DND-41 (cell line): ENCODE data around the gene GALNTL6.

ENCODE experiments used
- ATAC-seq: fragments of 200-7000 bp; cut with Tn5 transposase; 3 replicates; pipeline ENCODE4 v1.9.1; 2021; ENCODE audit warnings: low read depth; ENCODE audit not compliant: insufficient read depth
- DNase-seq: peaks from one replicate; pipeline ENCODE4 v3.0.0-alpha.2; 2020
- H2AFZ ChIP-seq: 2 replicates; pipeline ENCODE4 v1.6.0; 2012; ENCODE audit warnings: low read depth, low read length
- H3K27ac ChIP-seq: 2 replicates; pipeline ENCODE4 v1.5.1; 2012; ENCODE audit warnings: low read length, inconsistent platforms
- H3K27me3 ChIP-seq: fragments of 200-600 bp; sonication (generic); 2 replicates; pipeline ENCODE4 v1.6.0; 2012; ENCODE audit warnings: low read length, mild to moderate bottlenecking, inconsistent platforms; ENCODE audit not compliant: insufficient read depth, poor library complexity
- H3K36me3 ChIP-seq: 2 replicates; pipeline ENCODE4 v1.5.1; 2012; ENCODE audit warnings: low read length, inconsistent platforms; ENCODE audit not compliant: insufficient read depth
- H3K4me1 ChIP-seq: 2 replicates; pipeline ENCODE4 v1.5.1; 2012; ENCODE audit warnings: mild to moderate bottlenecking, low read length; ENCODE audit not compliant: insufficient read depth
- H3K4me2 ChIP-seq: 2 replicates; pipeline ENCODE4 v1.6.0; 2012; ENCODE audit warnings: mild to moderate bottlenecking, moderate library complexity, low read length, inconsistent platforms; ENCODE audit not compliant: insufficient read depth
- H3K4me3 ChIP-seq, 2 experiments: fragments of 200-600 bp in 1 of 2; shearing (Covaris generic) in 1 of 2; 2 replicates each; pipeline ENCODE4 v1.5.1; 2012 to 2016; ENCODE audit warnings: inconsistent platforms in 2 of 2, low read length in 2 of 2, mild to moderate bottlenecking in 2 of 2, low read depth in 1 of 2, moderate library complexity in 1 of 2
- H3K79me2 ChIP-seq: 2 replicates; pipeline ENCODE4 v1.6.0; 2012; ENCODE audit warnings: low read length, inconsistent platforms; ENCODE audit not compliant: insufficient read depth
- H3K9ac ChIP-seq: 2 replicates; pipeline ENCODE4 v1.6.0; 2012; ENCODE audit warnings: low read depth, mild to moderate bottlenecking, inconsistent platforms, low read length, moderate library complexity
- H3K9me3 ChIP-seq: 2 replicates; pipeline ENCODE4 v1.5.1; 2012; ENCODE audit warnings: low read length, moderate library complexity, mild to moderate bottlenecking, inconsistent platforms; ENCODE audit not compliant: insufficient read depth, severe bottlenecking
- H4K20me1 ChIP-seq: 2 replicates; pipeline ENCODE4 v1.6.0; 2012; ENCODE audit warnings: low read length; ENCODE audit not compliant: insufficient read depth
- EZH2 ChIP-seq: IDR thresholded peaks from 3 replicates; pipeline ENCODE4 v1.6.1; 2012; ENCODE audit warnings: borderline replicate concordance, low read depth, mild to moderate bottlenecking, moderate library complexity, low read length, inconsistent platforms; ENCODE audit not compliant: severe bottlenecking
- TF ChIP-seq, protein P1 (sequence below): IDR thresholded peaks from 2 replicates; pipeline ENCODE4 v1.5.1; 2012; ENCODE audit warnings: borderline replicate concordance, low read length, moderate library complexity, mild to moderate bottlenecking; ENCODE audit not compliant: poor library complexity, severe bottlenecking; ENCODE audit errors: extremely low read depth

GALNTL6 gene

DNA sequence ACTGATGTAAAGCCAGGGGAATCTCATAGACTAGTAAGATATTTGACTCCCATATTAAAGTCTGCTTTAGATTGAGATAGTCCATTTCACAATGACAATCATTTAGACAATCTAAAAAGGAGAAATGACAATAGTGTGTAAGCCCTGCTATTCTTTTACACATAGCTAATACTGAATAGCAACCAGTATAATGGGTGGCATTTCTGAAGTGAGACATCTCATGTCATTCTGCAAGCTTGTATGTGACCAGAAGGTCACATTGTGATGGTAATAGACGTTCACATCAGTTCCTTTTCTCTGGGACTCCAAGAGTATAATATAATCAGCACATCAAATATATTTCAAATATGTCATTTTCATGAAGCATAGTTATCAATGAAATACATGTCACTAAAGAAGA lies 440.2 kb downstream of the GALNTL6 start:
- no peak overlapping the region for H2AFZ ChIP-seq
- H3K79me2 ChIP-seq: no peaks in the 10 kb centered on the region
- DNase-seq (no peak), ATAC-seq (no peak)
- no peaks in the 10 kb centered on the region for H3K4me1 ChIP-seq
- TF ChIP-seq, protein P1, sequence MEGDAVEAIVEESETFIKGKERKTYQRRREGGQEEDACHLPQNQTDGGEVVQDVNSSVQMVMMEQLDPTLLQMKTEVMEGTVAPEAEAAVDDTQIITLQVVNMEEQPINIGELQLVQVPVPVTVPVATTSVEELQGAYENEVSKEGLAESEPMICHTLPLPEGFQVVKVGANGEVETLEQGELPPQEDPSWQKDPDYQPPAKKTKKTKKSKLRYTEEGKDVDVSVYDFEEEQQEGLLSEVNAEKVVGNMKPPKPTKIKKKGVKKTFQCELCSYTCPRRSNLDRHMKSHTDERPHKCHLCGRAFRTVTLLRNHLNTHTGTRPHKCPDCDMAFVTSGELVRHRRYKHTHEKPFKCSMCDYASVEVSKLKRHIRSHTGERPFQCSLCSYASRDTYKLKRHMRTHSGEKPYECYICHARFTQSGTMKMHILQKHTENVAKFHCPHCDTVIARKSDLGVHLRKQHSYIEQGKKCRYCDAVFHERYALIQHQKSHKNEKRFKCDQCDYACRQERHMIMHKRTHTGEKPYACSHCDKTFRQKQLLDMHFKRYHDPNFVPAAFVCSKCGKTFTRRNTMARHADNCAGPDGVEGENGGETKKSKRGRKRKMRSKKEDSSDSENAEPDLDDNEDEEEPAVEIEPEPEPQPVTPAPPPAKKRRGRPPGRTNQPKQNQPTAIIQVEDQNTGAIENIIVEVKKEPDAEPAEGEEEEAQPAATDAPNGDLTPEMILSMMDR: no peak
- TF ChIP-seq EZH2: no peak
- no peak overlapping the region for H3K9ac ChIP-seq
- H3K36me3 ChIP-seq: no peaks in the 10 kb centered on the region
- H3K4me2 ChIP-seq: no peak overlapping the region
- H3K9me3 ChIP-seq: no peaks in the 10 kb centered on the region
- no peak overlapping the region for H3K4me3 ChIP-seq
- H4K20me1 ChIP-seq: no peaks in the 10 kb centered on the region
- H3K27ac ChIP-seq: no peak overlapping the region
- H3K27me3 ChIP-seq: no peaks in the 10 kb centered on the region

DNA sequence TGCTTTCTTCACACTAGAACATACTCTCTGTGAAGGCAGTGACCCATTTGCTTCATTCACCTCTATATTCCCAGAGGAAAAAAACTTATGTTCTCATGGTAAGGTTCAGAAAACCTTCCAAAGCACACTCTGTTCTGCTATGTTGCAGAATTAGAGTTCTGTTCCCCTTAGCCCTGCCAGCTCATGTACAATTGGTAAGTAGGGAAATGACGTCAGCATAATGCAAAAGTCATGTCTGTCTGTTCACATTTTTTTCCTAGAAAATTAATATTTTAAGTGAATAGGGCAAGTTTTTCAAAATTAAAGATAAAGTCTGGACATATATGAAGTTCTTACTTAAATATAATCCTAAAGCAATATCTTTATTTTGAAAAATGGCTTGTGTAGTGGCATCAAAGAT lies 443.6 kb downstream of the GALNTL6 start:
- Histone ChIP-seq H3K9me3 (no peaks in the 10 kb centered on the region), H3K27me3 (no peaks in the 10 kb centered on the region), H4K20me1 (no peaks in the 10 kb centered on the region), H3K4me1 (no peaks in the 10 kb centered on the region), H3K79me2 (no peaks in the 10 kb centered on the region), H3K27ac (no peak overlapping the region), H3K4me3 (no peak overlapping the region), H2AFZ (no peak overlapping the region), H3K4me2 (no peak overlapping the region), H3K36me3 (no peaks in the 10 kb centered on the region), H3K9ac (no peak overlapping the region)
- TF ChIP-seq, protein P1: no peak
- TF ChIP-seq EZH2: no peak
- ATAC-seq (no peak), DNase-seq (no peak)

DNA sequence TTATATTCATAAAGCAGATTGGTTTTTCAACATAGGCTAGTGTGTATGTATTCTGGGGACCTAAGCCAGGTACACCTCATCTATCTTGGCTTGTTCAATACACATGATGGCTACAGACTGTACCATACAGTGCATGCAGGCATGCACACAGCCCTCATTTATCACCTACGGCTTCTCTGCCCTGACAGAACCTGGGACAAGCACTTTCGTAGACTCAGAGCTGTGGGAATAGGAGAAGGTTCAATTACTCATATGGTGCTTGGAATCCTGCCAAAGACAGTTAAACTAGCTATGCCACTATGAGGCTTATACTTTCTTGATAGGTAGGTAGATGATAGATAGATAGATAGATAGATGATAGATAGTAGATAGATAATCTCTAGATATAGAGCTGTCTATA lies 457.2 kb downstream of the GALNTL6 start:
- Histone ChIP-seq H4K20me1 (no peaks in the 10 kb centered on the region), H3K4me3 (no peak overlapping the region), H2AFZ (no peak overlapping the region), H3K27ac (no peak overlapping the region), H3K4me2 (no peak overlapping the region), H3K36me3 (no peaks in the 10 kb centered on the region), H3K4me1 (no peaks in the 10 kb centered on the region), H3K79me2 (no peaks in the 10 kb centered on the region), H3K9ac (no peak overlapping the region), H3K9me3 (no peaks in the 10 kb centered on the region), H3K27me3 (no peaks in the 10 kb centered on the region)
- no peak for DNase-seq
- ATAC-seq: no peak
- TF ChIP-seq, protein P1: no peak

DNA sequence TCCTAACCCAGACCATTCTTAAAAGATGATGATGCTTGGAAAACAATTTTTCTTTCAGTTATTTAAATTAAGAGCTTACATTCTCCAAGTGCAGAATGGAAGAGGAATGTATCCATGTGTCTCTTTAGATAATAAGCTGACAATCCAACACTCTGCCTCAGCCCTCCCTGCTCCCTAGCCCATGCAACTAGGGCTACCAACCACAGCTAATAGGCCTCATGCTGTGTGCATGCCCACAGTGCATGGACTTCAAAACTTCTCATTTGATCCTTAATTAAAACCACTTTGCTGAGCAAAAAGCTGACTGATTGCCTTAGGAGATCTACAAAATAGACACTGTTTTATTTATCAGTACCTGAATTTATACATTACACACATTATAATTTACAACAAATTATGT lies 473.9 kb downstream of the GALNTL6 start:
- no peaks in the 10 kb centered on the region for H3K79me2 ChIP-seq
- no peak for TF ChIP-seq EZH2
- no peak overlapping the region for H3K4me3 ChIP-seq
- no peaks in the 10 kb centered on the region for H4K20me1 ChIP-seq
- H3K9ac ChIP-seq: no peak overlapping the region
- no peaks in the 10 kb centered on the region for H3K4me1 ChIP-seq
- H3K4me2 ChIP-seq: no peak overlapping the region
- H3K27me3 ChIP-seq: no peaks in the 10 kb centered on the region
- no peaks in the 10 kb centered on the region for H3K36me3 ChIP-seq
- no peaks in the 10 kb centered on the region for H3K9me3 ChIP-seq
- ATAC-seq (no peak), DNase-seq (no peak)
- no peak overlapping the region for H3K27ac ChIP-seq
- no peak overlapping the region for H2AFZ ChIP-seq
